IPS DF 4.7 (cell line): ENCODE measurements around the gene NT5DC3.

Experiments
- DNase-seq: peaks from one replicate; pipeline ENCODE4 v3.0.0-alpha.2; 2013; ENCODE audit warnings: low spot score; ENCODE audit errors: extremely low read depth

NT5DC3 gene

DNA sequence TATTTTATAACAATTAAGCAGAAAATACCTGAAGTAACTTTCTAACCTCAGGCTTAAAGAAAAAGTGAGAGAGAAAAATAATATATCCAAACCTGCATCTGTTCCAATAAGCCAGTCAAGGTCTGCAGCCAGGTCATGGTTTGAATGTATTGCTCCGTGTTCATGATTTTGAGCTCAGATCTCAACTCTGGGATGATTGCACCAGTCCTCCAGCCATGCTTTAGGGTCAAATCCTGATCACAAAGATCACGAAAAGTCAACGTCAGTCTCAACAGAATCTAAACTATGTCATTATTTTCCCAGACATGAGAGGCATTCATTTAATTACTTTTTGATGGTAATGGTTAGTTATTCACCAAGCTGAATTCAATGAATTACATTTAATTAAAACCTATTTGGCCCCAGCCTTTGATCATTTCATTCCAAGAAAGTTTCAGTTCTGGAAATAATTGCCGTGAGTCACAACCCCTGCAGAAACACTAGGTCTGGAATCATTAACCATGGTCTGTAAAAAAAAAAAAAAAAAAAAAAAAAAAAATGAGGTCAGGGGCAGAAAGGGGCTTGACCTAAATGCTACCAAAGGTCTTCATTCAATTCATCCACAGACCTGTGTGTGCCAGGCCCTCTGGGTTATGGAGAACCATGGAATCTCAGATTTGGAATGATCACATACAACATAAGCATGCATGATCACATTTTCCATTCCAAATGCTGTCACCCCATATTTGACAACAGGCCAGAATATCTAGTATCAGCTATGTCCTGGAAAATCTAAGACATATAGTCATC, 55.6 kb downstream of the NT5DC3 start:
- no peak for DNase-seq

- no peak for DNase-seq
Measured at GRCh38 chr12:103783744-103784664, 57.0 kb downstream of the NT5DC3 start.

GRCh38 chr12:103782399-103782798, 58.6 kb downstream of the NT5DC3 start:
- no peak for DNase-seq

DNA sequence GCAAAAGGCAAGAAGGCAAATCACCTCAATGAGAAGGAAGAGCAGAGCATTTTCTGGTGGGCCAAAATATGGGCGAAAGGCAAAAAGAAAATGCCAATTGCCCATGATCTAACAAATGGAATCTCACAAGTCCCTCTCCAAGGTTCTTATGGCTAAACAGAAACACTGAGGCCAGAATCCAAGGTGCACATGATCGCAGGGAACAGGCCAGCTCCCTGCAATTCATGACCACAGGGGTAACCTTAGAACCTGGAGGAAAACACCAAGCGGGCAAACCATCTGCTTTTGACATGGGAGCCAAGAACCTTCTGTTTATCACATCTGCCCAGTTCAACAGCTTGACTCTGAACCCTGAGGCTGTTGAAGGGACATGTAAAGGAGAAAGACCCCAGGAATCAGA, 60.0 kb downstream of the NT5DC3 start:
- DNase-seq = no peak

GRCh38 chr12:103780093-103780440, 61.0 kb downstream of the NT5DC3 start:
- no peak for DNase-seq

- DNase-seq = no peak
Measured at GRCh38 chr12:103779410-103780092, 61.5 kb downstream of the NT5DC3 start.

DNA sequence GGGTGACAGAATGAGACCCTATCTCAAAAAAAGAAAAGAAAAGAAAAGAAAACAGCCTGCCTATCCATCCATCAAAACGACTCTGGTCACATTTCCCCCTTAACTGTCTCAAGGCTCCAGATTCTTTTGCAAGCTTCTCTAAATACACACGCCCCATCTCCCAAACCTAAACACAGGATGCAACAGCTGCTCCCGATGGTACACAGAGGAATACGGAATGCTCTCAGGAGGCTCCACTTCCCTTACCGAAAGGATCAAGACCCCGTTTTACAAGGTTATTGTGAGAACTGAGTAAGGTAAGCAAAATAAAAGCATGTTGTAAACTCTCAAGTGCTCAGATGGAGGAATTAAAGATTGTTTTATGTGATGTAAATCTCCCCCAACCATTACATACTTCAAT, 62.3 kb downstream of the NT5DC3 start:
- DNase-seq = no peak

- DNase-seq = no peak
Measured at GRCh38 chr12:103774977-103775560, 66.0 kb downstream of the NT5DC3 start.

DNA sequence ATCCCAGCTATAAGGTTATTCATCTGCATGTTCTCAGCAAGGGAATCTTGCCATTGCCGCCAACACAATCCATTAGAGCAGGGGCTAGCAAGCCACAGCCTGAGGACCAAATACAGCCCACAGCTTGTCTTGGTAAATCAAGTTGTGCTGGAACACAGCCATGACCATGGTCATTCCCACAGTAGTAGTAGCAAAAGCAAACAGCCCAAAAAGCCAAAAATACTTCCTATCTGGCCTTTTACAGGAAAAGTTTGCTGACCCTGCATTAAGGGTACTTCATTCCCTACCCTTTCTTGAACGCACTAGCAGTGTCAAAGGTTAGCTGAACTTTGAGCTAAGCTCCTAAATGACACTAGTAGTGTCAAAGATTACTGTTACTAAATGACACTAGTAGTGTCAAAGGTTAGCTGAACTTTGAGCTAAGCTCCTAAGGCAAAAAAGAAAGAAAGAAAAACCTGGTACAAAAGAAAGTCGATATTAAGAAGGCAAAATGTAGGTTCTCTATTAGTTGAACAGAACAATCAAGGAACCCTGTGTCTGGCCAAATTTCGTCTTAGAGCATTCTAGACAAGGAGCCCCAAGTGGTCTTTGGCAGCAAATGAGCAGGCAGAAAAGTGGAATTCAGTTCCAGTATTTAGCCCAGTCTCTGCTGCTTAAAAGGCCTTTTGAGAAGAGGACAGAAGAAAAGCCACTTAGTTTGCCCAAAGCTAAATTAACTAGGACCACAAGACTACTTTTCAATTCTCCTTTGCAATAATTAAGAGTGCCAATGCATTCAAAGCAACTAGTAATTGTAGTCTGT, 67.7 kb downstream of the NT5DC3 start:
- no peak for DNase-seq

- DNase-seq = no peak
Measured at GRCh38 chr12:103772367-103773108, 68.5 kb downstream of the NT5DC3 start.

DNA sequence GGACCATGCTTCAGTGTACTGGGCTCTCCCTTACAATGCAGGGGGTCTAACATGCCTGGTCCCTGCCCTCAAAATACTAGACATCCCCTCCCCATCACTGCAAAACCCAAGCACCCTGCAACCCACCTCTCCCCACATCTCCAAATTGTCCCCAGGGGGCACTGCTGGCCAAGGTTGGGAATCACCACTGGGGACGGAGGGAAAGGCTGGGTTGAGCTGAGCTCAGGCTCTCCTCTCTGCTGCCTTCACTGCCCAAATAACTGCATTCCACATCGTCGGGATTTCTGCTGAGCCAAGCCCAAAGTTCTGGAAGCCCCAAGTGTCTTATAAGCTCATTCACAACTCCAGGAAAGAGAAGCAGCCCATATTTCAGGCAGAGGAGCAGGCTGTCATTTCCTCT, 69.6 kb downstream of the NT5DC3 start:
- DNase-seq = no peak

DNA sequence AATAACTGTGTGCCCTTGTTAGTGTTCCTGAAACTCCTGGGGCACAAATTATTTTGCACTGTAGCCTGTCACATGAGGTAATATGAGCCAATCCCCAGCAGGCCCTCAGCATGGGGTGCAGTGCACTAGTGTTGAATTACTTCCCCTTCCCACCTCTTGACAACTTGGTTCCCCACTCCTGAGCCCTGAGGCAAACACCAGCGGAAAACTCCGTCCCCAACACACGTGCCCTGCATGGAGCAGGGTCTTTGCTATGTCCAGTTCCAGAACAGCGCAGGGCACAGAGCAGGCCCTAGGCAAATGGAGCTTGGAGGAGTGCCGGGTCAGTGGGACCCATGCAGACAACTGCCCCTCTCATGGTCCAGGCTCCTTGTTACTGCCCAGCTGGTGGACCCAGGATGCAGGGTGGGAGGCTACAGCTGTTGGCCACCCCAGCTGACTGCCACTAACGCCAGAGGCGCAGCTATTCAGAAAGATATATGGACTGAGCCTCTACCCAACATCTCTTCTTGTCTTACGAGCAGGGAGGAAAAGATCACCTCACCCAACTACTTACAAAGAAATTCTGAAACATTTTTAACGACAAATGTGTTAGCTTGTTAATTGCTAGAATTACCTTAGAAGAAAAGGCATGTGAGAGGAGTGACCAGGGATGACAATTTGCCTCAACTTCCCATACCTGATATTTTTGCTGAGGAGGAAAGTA, 71.6 kb downstream of the NT5DC3 start:
- no peak for DNase-seq

- no peak for DNase-seq
Measured at GRCh38 chr12:103768467-103769123, 72.4 kb downstream of the NT5DC3 start.

GRCh38 chr12:103766028-103766427, 75.0 kb downstream of the NT5DC3 start:
- DNase-seq = no peak

GRCh38 chr12:103765322-103765721, 75.7 kb downstream of the NT5DC3 start:
- no peak for DNase-seq

DNA sequence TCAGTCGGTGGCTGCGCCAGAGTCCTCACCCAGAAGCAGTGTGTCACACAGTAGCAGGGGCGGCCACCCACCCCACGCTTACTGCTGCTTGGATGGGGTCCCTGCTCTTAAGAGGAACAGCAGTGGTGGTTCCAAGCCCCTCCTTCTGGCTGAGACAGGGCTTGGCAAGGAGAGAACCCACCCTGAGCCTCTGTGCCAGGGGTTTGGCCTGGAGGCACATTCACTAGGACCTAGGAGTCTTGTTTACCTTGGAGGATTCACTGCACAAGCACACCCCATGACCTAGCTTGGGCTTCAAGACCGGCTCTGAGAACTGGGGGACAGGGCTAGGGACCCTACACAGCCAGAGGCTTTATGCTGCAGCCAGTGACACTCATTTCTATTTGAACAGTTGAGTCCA, 78.6 kb downstream of the NT5DC3 start:
- DNase-seq = no peak

- no peak for DNase-seq
Measured at GRCh38 chr12:103758310-103759089, 82.5 kb downstream of the NT5DC3 start.

DNA sequence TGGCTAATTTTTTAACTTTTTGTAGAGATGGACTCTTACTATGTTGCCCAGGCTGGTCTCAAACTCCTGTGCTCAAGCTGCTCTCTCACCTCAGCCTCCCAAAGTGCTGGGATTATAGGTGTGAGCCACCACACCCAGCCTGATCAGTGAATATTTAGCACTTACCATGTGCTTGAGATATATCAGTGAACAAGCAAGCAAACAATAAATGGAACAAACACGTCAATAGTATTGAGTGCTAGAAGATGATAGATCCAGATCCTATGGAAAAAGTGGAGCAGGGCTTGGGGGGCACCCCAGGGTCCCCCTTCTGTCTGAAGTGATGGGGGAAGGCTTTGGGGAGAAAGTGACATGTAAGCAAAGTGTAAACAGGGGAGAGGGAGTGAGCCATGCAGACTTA, 83.8 kb downstream of the NT5DC3 start:
- no peak for DNase-seq
